PC-9 (cell line): Measurements from ENCODE around the gene SLC44A3.

Experiments used
- CTCF ChIP-seq: fragments of 200-600 bp; sonication (generic); conservative IDR thresholded peaks from 2 replicates; pipeline ENCODE4 v1.6.1; 2017; ENCODE audit warnings: mixed run types, antibody characterized with exemption, mild to moderate bottlenecking, moderate library complexity
- EZH2 ChIP-seq: fragments of 200-600 bp; sonication (generic); IDR thresholded peaks from 2 replicates; pipeline ENCODE4 v1.8.0; 2017; ENCODE audit warnings: antibody characterized with exemption, low read depth

DNA sequence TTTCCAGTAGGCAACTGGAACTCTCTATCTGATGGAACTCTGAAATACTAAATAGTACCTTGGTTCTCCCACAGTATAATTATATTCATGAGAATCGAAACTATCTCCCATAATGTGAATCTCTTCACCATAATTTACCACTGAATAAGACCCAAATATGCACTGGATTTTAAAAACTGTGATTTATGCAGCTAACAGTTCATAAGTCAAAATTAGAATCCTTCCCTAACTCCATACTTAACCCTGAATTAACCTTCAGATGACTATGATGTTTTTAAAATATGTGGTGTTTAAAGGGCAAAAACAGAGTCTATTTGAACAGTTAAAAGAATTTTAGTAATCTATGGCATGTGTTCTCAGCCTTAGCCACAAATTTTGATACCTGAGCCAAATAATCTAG, 22.9 kb upstream of the SLC44A3 start:
- TF ChIP-seq CTCF (no peak), EZH2 (no peak)
